Right lung (tissue), 5 donors: ENCODE data around the gene MMRN1. TPM values are rescaled to one million over a fixed set of nuclear protein-coding genes. Genes with fewer than 3 reads are reported as not detected.
A peak's percentile ranks its signal among the peaks of the same experiment; 100 is the strongest.

Source experiments
- DNase-seq, 2 donors: peaks; one replicate each; pipeline ENCODE4 v3.0.0-alpha.2; 2013
- polyA plus RNA-seq, 5 donors: library from polyadenylated mRNA; unstranded; fragments of 120-200 nt; gene quantifications; one replicate each; pipeline versions ENCODE4 v1.2.1 to v1.2.3, GENCODE V29; 2013; ENCODE audit warnings: inconsistent platforms in 1 of 5, low replicate concordance in 1 of 5; ENCODE audit not compliant: insufficient read length in 5 of 5, insufficient read depth in 1 of 5

MMRN1 gene
- polyA plus RNA-seq, 5 donors = 13.5 to 38.3 (median 33.1) TPM

DNA sequence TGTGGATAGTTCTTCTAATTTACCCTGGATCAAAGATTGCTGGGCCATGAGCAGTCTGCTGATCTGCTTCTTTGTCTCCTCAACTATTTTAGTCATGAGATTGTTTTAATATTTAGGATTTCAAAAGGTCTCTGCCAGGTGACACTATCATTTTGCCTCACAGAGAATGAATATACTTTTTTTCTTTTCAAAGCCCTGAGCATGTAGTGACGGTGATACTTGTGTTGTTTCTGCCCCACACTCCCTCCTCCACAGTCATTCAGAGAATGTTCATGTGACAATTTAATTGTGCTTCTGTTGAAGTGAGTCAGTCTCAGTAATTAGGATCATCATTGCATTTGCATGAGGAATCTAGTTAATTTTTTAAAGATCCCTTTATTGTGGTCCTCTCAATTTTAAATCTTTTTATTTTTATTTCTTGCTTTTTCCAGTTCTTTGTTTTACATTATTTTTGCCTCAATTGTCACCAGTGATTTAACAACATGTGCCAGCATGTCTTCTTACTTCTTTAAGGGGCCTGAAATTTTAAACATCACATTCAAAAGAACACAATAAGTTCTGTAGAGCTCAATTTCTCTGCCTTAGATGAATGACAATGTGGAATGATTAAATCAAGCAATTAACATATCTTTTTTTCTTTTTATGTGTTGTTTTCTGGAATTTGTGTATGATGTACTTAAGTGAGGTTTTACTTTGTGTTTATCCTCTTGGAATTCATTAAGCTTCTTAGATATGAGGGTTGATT is 12.3 kb downstream of the MMRN1 start:
- no peak for DNase-seq

DNA sequence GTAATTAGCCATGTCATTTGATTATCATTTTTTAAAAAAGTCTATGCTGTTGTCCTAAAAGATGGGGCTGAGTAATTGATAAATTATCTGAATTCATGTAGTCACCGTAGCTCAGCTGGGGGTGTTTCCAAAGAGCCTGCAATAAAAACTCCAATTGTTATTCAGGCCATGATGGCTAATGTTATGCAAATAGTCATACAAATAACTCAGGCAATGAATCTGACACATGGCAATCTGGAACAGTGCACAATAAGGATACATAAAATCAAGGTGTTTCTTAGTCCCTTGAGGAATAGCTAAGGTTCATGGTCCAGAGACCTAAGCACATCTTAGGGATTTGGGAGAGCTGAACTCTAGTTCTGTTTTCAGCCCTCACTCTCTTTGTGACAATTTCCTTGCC is 15.2 kb downstream of the MMRN1 start:
- DNase-seq = no peak

DNA sequence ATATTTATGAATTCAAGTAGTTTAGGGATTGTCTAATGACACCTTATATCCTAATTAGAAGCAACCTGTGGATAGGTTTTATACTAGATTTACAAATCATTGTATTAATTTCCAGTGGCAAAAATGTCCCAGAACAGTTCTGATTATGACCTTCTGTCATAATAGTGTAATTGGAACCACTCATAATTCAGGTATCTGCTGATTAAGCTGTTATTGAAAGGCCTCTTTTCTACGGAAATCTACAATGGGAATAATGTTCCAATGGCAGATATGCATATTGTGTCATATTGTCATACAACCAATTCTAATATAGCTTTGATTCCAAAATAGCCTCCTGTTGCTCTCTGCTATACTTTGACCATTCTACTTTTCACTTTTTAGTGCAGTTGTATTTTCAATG is 19.0 kb downstream of the MMRN1 start:
- no peak for DNase-seq

DNA sequence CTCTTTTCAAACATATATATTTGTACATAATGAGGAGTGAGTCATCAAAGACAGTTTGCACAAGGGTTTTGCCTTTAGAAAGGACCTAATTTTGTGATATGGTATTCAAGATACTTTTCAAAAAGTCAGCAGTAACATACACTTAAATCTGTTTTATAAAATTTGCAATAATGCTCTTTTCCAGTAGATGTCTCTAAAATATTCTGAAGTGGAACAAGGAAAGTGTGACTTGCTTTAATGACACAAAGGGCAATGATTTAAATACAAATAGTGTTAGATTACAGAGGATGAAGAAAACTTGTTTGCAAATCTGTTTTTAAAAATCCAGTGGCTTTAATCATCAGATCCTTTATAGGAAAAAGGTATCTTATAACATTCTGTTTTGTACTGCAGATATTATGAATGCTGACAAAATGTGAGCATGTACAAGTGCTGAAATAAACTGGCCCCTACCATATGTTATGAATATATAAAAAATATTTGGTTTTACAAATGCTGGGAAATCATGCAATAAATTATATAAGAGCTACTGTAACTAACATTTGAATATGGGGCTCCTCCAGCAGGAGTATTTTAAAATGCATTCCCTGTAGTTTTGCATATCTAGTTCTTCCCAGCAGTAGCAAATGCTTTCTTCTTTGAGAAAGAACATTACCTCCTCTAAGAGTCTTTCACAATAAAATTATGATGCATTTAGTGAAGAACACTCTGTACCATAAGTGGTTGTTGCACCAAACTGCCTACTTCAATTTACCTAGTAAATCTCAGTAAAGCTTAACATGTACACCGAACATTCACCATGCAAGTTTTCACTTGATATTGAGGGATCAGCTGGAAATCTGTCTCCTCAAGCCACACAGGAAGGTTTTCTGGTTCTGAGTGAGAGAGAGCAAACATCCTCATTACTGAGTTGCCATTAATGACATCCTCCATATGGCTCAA is 20.2 kb downstream of the MMRN1 start:
- no peak for DNase-seq

DNA sequence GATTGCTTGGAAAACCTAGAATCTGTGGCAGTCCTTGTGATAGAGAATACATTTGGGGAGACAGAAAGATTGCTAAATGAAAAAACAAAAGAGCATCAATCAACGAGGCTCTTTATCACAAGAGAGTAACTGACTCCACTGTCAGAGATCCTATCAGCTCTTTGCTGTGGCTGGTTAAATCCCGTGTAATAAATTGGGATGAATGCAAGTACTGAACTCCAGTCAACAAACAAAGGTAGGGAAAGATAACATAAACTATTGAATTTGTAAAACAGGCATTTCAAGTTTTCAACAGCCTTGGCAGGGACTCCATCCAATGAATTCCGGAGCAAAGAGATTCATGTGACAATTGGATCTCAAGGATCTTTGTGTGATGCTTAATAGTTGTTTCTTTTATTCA is 21.3 kb downstream of the MMRN1 start:
- no peak for DNase-seq

DNA sequence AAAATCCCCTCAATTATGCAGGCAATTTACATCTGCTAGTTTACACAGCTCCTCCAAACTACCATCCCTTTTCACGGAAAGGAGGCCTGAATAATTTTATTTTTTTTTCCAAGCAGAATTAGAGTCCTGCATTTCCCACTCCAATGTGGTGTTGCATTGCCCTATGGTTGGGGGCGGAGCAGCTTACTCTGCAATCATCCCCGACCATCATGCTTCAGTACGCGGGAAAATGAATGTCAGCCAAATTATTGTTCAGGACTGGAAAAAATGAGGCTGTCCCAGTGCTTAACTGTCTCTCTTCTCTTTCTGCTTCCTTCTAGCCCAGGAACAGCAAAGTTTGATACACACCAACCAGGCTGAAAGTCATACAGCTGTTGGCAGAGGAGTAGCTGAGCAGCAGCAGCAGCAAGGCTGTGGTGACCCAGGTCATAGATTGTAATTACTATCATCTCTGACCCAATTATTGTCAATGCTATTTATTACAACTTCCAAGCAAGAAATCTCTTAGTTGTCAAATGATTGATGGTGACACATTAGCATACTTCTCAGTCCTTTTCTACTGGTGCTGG is 28.3 kb downstream of the MMRN1 start:
- DNase-seq = no peak

DNA sequence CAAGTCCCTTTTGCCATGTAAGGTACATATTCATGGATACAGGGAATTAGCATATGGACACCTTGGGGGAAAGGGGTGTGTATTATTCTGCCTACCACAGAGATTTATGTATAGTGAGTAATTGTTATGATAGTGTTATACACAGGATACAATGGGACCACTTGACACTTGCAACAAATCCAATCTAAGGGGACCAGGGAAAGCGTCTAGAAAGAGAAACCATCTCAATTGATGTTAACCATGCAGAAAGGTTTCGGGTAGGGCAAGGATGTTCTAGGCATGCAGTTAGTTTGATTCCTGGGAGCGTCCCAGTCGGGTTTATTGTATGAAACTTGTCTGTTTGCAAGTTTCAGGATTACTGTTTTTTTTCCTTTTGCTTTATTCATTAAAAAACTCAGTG is 34.2 kb downstream of the MMRN1 start:
- DNase-seq = no peak

DNA sequence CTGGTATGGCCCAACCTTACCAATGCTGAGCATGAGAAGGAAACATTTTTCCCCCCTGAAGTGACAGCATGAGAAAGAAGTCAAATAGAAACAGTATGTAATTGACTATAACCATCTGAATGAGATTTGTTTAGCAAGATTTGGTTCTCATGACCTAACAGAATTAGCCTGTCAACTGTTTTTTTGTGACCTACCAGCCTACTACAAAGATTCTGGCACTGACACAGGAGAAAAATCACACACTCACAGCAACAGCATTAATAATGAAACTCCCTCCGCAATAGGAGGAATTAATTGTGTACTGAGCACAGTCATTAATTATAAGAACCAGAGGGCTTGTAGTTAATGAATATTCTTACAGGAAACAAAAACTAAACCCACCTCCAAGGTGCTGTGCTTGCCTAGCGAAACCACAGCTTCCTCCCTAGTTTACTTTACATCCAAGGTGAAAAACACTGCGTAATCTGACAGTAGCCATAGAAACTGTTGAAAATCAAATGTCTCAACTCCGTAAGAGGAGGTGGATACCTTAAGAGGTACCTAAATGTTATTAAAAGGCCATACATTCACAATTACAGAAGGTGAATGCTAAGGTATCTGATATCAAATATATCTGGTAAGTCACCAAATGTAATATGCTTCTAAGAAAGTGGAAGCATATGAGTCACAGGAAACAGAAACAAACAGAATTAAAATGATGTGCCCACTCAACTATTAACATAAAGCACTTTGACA is 34.9 kb downstream of the MMRN1 start:
- DNase-seq = no peak

DNA sequence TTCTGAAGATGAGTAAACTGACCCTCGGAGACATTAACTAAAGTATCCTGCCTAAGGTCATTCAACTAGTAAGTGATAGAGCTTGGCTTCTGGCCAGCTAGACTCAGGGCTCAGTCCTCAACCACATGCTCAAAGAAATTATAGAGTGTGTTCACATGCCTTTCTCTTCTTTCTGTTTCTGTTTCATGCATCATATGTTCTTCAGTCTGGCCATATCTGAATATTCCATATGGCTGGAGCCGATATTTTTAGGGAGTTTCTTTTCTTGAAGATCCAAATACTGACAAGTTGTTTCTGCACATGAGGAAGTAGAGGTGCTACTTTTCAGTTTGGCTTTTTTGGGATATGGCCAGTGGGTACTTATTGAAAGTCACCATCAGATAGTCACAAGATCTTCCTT is 44.9 kb downstream of the MMRN1 start:
- peak in 1 of 2 donors; percentile 29 for DNase-seq

DNA sequence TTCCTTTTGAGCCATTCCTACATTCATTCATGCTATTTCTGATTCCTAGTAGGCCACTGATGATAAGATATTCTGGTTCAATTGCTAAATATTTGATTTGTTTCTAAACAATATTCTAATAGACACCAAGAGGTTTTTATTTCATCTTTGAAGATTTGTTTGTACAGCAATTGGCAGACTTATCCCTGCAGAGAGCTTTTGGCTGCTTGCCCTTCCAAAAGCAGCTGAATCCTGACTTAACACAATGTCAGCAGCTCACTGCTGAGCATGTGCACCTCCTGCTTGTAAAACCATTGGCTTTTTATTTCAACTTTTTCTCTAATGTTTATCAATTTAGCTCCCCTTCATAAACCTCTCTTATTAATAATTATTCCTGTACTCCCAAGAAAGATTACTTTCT is 45.3 kb downstream of the MMRN1 start:
- peak; percentile 61 to 75 for DNase-seq

DNA sequence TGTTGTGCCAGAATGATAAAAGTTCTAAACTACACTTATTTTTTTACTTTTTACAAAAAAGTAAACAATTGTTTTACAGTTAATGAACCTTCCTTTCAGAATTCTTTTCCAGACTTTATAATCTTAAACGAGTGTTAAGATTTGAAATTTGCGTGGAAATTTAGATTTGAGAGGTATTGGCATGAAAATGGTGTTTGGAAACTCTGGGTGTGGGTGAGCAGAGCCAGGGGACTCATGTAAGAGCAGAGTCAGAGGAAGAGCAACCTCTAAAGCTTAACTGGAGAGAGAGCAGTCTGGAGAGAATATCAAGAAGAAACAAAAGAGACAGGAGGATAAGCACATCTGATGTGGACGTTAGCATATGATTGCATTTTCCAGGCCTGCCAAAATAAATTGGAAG is 48.2 kb downstream of the MMRN1 start:
- peak in 1 of 2 donors; percentile 23 for DNase-seq

DNA sequence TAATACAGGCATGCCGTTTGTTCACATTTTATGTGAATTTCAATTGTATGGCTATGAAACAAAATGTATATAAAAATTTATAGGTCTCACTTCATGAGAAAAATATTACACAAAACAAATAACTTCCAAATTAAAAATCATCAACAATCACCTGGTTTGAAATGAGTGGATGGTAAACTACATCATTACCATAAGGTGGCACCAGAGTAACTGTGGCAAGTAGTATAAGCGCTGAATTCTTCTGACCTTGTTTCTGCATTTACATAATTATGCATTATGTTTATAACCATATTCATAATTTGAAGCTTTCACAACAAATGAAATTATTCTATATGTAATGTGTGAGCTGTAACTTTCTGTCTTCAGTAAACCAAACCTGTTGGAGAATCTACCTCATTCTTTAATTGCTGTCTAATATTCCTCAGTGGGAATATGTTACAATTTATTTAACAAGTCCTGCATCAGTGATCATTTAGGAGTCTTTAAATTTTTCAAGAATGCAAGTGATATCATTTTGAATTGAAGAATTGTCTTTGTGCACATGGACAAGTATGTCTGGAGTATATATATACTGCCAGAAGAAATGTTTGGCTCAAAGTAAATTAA is 55.2 kb downstream of the MMRN1 start:
- no peak for DNase-seq

DNA sequence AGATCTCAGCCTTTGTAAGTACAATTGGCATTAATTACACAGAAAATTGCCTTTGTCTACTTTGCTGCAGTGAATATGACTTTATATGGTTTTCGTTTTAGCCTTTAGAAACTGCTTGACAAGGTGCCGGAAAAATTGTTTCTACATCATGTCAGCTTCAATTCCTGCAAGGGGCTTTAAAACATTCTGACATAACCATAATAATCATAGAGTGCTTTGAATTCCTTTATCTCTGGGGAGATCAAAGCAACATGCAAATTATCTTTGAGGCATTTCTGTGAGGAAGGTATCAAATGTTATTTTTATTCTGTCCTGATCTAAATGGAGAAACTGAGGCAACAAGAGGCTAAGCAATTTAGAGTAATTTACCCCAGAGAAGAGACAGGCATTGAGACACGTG is 57.8 kb downstream of the MMRN1 start:
- DNase-seq = no peak

DNA sequence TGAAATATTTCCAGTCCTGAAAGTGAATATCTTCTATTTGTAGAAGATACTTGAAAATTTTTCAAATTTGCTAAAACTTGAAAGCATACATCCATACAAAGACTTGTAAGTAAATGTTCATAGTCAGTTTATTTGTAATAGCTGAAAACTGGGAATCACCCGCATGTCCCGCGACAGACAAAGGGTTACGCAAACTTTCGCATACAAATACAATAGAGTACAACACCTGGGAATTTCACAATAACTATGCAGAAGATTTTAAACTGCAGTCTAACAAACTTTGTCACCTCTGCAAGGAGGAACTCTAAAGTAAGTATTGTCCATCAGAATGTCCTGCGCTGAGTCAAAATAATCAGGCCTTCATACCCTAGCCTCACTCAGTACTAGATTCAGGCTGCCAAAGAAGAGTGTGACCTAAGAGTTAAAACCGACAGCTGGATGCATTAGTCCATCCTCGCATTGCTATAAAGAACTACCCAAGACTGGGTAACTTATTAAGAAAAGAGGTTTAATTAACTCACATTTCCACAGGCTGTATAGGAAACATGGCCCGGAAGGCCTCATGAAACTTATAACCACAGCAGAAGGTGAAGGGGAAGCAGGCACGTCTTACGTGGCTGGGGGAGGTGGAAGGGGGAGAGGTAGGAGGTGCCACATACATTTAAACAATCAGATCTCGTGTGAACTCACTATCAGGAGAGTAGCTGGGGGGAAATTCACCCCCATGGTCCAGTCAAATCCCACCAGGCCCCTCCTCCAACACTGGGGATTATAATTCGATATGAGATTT is 60.4 kb downstream of the MMRN1 start:
- DNase-seq = no peak

DNA sequence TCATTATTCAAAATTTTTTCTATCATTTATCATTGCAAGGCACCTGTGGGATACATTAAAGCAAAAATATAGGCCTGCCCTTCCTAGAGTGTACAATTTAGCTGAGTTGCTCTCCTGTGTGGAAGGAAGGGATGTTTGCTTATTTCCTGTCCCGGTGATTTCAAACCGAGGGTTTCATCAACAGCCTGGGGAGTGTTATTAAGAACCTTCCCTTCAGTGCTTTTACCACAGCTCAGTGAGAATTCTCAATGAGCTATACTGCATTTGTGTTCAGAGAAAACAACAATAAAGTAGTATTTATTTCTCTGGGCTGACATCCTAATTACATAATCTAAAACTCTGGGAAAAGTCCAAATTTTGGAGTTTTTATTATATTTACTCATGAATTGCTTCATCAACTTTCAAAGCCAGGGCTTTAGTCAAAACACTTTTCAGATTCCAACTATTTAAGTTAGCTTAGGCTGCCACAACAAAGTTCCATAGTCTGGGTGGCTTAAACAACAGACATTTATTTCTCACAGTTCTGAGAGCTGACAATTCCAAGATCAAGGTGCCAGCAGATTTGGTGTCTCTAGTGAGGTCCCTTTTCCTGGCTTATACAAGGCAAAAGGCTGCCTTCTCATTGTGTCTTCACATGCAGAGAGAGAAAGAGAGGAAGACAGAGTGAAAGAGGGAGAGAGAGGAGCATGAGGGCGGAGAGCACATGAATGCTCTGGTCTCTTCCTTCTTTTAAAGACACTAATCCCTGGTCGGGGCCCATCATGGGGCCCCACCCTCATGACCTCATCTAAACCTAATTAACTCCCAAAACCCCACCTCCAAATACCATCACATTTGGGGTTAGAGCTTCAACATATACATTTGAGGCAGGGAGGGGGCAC is 62.6 kb downstream of the MMRN1 start:
- DNase-seq = peak; percentile 2 to 11

DNA sequence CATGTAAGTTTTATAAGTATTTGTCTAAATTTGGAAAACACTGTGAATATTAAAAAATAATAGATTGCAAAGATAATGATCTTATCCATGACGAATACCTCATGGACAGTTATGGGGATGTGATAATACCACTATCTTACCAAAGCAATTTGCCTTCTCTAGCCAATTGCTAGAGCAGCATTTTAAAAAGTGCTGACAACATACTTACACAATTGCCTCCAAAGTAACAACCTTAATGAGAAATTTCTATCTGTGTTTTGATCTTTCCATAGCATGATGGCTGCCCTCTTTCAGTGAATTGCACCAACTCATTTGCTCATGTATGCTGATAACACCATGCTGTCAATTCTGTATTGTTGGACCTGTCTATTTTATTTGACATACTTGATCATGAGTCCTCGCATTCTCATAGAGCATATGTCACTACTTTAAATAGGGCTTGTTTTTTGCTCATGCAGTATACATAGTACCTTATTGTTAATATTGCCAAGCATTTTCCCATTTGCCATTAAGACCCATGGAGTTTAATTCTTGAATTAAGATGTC is 87.2 kb downstream of the MMRN1 start:
- no peak for DNase-seq

DNA sequence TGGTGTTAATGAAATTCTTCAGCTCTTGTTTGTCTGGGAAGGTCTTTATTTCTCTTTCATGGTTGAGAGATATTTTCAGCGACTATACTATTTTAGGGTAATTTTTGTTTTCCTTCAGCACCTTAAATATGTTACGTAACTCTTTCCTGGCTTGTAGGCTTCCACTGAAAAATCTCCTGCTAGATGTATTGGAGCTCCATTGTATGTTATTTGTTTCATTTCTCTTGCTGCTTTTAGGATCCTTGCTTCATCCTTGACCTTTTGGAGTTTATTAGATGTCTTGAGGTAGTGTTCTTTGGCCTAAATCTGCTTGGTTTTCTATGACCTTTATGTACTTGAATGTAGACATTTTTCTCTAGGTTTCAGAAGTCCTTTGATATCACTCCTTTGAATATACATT is 93.6 kb downstream of the MMRN1 start:
- DNase-seq = no peak

DNA sequence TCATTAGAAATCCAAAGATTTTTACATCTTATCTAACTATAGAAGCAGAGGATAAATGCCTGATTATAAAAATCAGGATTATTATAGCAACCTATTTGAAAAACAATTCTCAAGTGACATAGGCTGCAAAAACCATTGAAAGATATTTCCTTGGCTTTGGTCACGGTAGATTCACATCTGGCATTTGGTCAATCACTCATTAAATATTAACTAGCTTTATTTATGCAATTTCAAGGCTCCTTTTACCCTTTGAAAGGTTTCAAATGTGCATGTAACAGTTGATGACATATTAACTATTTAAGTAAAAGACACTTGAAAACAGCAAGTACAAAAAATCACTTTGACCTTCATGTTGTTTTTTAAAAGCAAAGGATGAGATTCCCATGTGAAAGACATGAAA is 98.1 kb downstream of the MMRN1 start:
- DNase-seq = no peak

DNA sequence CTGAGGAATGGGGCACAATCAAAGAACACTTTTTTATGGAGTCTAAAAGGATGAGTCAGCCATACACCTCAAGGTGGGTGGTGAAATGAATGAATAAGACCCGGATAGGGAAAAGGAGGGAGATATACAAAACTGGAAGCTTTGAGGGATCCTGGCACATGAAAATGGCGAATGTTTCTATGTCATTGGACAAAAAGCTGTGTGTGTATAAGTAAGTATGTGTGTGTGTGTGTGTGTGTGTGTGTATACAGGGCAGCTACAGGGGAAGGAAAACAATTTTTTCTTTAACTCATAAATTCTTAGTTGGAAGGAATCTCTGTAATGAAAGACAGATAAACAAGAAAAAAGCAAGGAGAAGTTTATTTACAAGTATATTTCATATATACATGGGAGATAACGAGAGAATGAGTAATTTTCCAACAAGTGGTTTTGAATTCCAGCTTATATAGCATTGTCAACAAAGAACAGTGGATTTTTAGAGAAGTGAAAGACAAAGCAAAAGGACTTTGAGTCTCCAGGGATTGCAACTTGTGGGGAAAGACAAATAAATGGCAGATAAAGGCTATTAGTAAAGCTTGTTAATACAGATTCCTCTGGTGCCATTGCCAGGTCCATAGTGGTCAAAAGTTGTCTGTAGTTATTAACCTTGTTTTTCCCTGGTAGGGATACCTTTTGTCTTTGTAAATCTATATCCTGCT is 99.7 kb downstream of the MMRN1 start:
- DNase-seq = no peak
